Thoracic aorta (tissue), 2 donors: Measurements from ENCODE around the gene GNG7. TPM values are rescaled to one million over a fixed set of nuclear protein-coding genes. Genes with fewer than 3 reads are reported as not detected.

Experiments
- ATAC-seq: fragments of 150-250 bp; one replicate; pipeline ENCODE4 v1.8.0; 2017; ENCODE audit warnings: low read depth; ENCODE audit not compliant: insufficient number of reproducible peaks, low FRiP score
- DNase-seq: peaks from one replicate; pipeline ENCODE4 v3.0.0-alpha.2; 2020; ENCODE audit warnings: low spot score
- H3K27ac ChIP-seq, 2 donors: fragments of 200-600 bp; sonication (generic); 1 replicate in 1 of 2; 2 replicates in 1 of 2; pipeline ENCODE4 v1.5.1; 2016; ENCODE audit warnings: mild to moderate bottlenecking in 2 of 2, moderate library complexity in 2 of 2
- H3K27me3 ChIP-seq: fragments of 200-600 bp; sonication (generic); replicated peaks from 2 replicates; pipeline ENCODE4 v1.6.0; 2016; ENCODE audit warnings: mild to moderate bottlenecking; ENCODE audit not compliant: insufficient read depth
- H3K36me3 ChIP-seq: fragments of 200-600 bp; sonication (generic); one replicate; pipeline ENCODE4 v1.5.1; 2016
- H3K4me1 ChIP-seq, 2 donors: fragments of 200-600 bp; sonication (generic); 1 replicate in 1 of 2; 2 replicates in 1 of 2; pipeline versions ENCODE4 v1.5.1 to v1.6.0; 2016; ENCODE audit warnings: low read depth in 2 of 2, mild to moderate bottlenecking in 1 of 2; ENCODE audit not compliant: control insufficient read depth in 1 of 2
- H3K4me3 ChIP-seq: fragments of 200-600 bp; sonication (generic); 2 replicates; pipeline ENCODE4 v1.5.1; 2016; ENCODE audit warnings: mild to moderate bottlenecking
- H3K9me3 ChIP-seq: fragments of 200-600 bp; sonication (generic); 2 replicates; pipeline ENCODE4 v1.5.1; 2016
- total RNA-seq, 2 donors: library from RNA; depleted of rRNA; stranded (reverse); fragments of >200 nt; gene quantifications; one replicate each; pipeline versions ENCODE4 v1.1.0 to v1.2.3, GENCODE V29; 2016
- TF ChIP-seq, protein P1 (sequence below): fragments of 200-600 bp; sonication (generic); IDR thresholded peaks from one replicate; pipeline ENCODE4 v1.5.1; 2019; ENCODE audit warnings: antibody characterized with exemption

The GNG7 gene
- total RNA-seq, 2 donors from 2014 or later = 2.3 to 3.2 TPM

DNA sequence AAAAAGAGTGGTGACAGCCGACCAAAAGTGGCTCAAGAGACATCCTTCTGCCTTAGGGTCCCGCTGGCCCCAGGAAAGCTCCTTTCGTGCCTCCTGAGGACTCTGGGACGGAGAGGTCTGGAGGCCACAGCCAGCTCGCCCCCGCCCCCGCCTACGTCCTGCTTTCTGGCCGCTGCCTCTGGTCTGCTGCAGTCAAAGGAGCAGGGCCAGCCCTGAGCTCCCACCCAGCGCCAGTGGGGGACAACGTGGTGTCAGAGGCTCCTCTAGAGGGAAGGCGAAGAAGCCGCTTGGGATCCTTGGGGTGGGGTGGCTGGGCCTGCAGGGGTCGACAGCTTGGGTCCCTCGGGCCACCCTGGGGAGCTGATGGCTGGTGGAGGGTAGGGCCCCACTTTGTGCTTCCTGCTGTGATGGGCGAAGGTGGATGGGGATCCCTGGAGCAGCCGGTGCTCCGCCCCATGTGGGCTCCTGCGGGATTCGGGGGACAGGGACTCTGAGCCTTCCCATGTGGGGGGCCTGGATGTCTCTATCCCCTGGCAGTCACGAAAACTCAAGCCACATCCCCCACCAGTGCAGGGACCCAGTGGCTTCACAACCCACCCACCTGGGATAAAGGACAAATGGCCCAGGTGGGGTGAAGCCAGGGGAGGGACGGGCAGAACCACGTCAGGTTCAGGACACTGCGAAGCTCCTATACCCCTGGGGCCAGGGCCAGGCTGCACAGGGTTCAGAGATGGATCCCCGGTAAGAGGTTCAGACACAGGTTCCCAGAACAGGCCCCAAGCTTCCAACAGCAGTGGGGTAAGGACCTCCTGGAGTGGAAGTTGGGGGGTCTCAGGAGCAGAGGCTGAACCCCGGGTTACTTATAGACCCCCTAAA, 27.7 kb upstream of the GNG7 start:
- Histone ChIP-seq H3K36me3 (peaks cover 18% of the 10 kb centered on the region), H3K4me1 (no peaks in the 10 kb centered on the region), H3K27ac (no peak overlapping the region), H3K27me3 (no peaks in the 10 kb centered on the region), H3K4me3 (no peak overlapping the region), H3K9me3 (no peaks in the 10 kb centered on the region)
- no peak for ATAC-seq
- TF ChIP-seq, protein P1, sequence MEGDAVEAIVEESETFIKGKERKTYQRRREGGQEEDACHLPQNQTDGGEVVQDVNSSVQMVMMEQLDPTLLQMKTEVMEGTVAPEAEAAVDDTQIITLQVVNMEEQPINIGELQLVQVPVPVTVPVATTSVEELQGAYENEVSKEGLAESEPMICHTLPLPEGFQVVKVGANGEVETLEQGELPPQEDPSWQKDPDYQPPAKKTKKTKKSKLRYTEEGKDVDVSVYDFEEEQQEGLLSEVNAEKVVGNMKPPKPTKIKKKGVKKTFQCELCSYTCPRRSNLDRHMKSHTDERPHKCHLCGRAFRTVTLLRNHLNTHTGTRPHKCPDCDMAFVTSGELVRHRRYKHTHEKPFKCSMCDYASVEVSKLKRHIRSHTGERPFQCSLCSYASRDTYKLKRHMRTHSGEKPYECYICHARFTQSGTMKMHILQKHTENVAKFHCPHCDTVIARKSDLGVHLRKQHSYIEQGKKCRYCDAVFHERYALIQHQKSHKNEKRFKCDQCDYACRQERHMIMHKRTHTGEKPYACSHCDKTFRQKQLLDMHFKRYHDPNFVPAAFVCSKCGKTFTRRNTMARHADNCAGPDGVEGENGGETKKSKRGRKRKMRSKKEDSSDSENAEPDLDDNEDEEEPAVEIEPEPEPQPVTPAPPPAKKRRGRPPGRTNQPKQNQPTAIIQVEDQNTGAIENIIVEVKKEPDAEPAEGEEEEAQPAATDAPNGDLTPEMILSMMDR = no peak
- no peak for DNase-seq

DNA sequence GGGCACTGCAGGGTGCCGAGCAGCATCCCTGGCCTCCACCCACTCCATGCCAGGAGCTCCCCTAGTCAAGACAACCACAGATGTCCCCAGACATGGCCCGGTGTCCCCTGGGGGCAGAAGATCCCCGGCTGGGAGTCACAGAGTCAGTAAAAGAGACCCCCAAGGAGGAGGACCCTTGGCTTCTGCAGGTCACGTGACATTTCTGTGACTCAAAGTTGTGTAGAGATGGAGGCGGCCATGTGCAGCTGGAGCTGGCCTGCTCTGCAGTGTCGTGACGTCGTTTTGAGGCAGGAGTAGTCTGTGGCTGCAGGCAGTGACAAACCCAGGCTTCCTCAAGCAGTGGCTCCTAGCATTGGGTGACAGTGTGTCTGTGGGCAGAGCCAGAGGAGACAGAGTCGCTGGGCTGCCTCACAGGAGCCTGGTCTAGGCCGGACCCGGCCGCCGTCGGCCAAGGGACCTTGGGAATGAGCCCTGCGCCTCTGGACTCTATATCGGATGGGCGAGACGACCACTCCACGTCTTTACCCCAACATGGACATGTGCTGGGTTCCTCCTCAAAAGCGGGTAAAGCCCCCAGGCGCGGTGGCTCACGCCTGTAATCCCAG, 26.4 kb upstream of the GNG7 start:
- Histone ChIP-seq H3K27me3 (no peaks in the 10 kb centered on the region), H3K36me3 (peaks cover 17% of the 10 kb centered on the region), H3K9me3 (no peaks in the 10 kb centered on the region), H3K4me3 (no peak overlapping the region), H3K27ac (no peak overlapping the region), H3K4me1 (peaks cover 0 to 2% of the 10 kb centered on the region in 2 donors)
- DNase-seq (no peak), ATAC-seq (no peak)
- TF ChIP-seq, protein P1 = no peak

DNA sequence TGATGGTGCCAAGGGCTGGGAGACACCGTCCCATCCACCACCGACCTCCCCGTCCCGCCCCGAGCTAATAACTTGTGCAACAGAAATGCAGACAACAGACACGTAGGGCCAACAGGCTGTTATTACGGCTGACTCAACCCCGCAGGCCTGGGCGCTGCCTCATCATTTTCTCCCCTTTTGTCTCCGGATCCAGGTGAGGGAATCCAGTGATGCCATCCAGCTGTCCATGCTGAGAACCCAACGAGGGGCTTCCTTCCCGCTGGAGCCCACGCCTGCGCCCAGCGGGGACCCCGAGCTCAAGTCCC, 25.1 kb upstream of the GNG7 start:
- ATAC-seq = no peak
- H3K27me3 ChIP-seq = no peaks in the 10 kb centered on the region

DNA sequence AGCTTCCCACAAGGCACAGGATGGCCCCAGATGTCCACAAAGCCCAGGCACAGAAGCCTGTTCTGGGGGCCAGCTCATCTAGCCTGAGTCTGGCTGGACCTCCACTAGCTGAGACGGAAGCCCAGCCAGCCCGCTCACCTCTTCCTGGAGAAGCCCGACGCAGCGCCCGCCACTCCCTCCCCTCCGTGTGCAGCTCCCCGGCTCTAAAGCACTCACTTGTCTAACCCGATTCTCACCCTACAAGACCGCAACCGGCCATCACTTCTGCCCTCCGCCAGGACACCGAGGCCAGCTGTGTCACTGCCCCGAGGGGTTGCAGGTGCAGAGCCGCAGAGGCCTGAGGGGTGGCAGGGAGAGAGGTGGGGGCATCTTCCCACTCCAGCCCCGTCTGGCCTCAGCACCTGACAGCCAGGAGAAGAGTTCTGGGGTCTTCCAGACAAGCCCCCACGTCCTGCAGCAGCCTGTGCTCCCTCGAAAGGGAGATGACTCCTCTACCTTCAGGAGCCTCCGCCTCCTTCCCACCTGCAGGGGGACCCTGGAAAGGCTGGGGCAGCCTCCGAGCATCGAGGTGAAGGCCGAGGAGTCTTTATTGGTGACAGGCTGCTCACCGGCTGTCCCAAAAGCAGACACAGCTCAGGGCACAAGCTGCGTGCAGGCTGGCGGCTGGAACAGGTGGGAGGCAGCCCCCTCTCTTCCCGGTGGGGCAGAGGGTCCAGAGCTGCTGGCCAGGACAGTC, 24.6 kb upstream of the GNG7 start:
- Histone ChIP-seq H3K27ac (no peak overlapping the region), H3K4me3 (no peak overlapping the region), H3K36me3 (peaks cover 4% of the 10 kb centered on the region), H3K4me1 (peaks cover 9 to 20% of the 10 kb centered on the region in 2 donors), H3K9me3 (no peaks in the 10 kb centered on the region), H3K27me3 (no peaks in the 10 kb centered on the region)
- ATAC-seq (no peak), DNase-seq (no peak)
- TF ChIP-seq, protein P1 = no peak

More for the DNA sequence above, 25.1 kb upstream of the GNG7 start:
- no peak for DNase-seq
- Histone ChIP-seq H3K4me1 (peaks cover 9 to 14% of the 10 kb centered on the region in 2 donors), H3K9me3 (no peaks in the 10 kb centered on the region), H3K36me3 (peaks cover 4% of the 10 kb centered on the region), H3K27ac (no peak overlapping the region), H3K4me3 (no peak overlapping the region)
- TF ChIP-seq, protein P1 = no peak
